D721Med (cell line): ENCODE data around the gene GNGT2.
"Not testable (repeated sequence)": the region's sequence is repeated elsewhere in the genome, so short reads cannot be mapped to it uniquely, and the experiment has no call there.

Experiments used
- DNase-seq: peaks from one replicate; pipeline ENCODE4 v3.0.0; 2011; ENCODE audit warnings: low spot score; ENCODE audit not compliant: insufficient read length
- FAIRE-seq: peaks from 2 replicates; lab custom pipeline; 2011; peaks lifted over from hg19 to GRCh38; lab: Jason Lieb, UNC
- CTCF ChIP-seq: IDR thresholded peaks from 2 replicates; pipeline ENCODE4 v1.5.1; 2012; ENCODE audit warnings: mild to moderate bottlenecking, control low read depth; ENCODE audit not compliant: insufficient read depth; ENCODE audit errors: missing control alignments

GNGT2 gene

GRCh38 chr17:49183341-49183740 lies 27.0 kb downstream of the GNGT2 start:
- FAIRE-seq (no peak), DNase-seq (no peak)
- TF ChIP-seq CTCF: no peak

GRCh38 chr17:49180998-49181635 lies 29.3 kb downstream of the GNGT2 start:
- FAIRE-seq: no peak
- TF ChIP-seq CTCF: no peak
- DNase-seq: no peak

- FAIRE-seq (no peak), DNase-seq (no peak)
- peak; percentile 94 for TF ChIP-seq CTCF
Measured at GRCh38 chr17:49180303-49180702, 30.1 kb downstream of the GNGT2 start.

- not testable (repeated sequence) for DNase-seq, FAIRE-seq
Measured at GRCh38 chr17:49175978-49176377, 34.4 kb downstream of the GNGT2 start.

GRCh38 chr17:49170711-49171110 lies 39.7 kb downstream of the GNGT2 start:
- not testable (repeated sequence) for FAIRE-seq, DNase-seq

GRCh38 chr17:49170216-49170615 lies 40.2 kb downstream of the GNGT2 start:
- TF ChIP-seq CTCF: no peak
- DNase-seq (no peak), FAIRE-seq (no peak)

- TF ChIP-seq CTCF: no peak
- FAIRE-seq: no peak
- no peak for DNase-seq
Measured at GRCh38 chr17:49168706-49169105, 41.7 kb downstream of the GNGT2 start.

GRCh38 chr17:49165143-49165542 lies 45.2 kb downstream of the GNGT2 start:
- no peak for TF ChIP-seq CTCF

More at GRCh38 chr17:49165143-49165542, 45.2 kb downstream of the GNGT2 start:
- DNase-seq (no peak), FAIRE-seq (no peak)
